ENCODE data around the gene VENTX. TPM values are rescaled to one million over a fixed set of nuclear protein-coding genes. Genes with fewer than 3 reads are reported as not detected.

The VENTX gene, protein sequence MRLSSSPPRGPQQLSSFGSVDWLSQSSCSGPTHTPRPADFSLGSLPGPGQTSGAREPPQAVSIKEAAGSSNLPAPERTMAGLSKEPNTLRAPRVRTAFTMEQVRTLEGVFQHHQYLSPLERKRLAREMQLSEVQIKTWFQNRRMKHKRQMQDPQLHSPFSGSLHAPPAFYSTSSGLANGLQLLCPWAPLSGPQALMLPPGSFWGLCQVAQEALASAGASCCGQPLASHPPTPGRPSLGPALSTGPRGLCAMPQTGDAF
- total RNA-seq: not detected

DNA sequence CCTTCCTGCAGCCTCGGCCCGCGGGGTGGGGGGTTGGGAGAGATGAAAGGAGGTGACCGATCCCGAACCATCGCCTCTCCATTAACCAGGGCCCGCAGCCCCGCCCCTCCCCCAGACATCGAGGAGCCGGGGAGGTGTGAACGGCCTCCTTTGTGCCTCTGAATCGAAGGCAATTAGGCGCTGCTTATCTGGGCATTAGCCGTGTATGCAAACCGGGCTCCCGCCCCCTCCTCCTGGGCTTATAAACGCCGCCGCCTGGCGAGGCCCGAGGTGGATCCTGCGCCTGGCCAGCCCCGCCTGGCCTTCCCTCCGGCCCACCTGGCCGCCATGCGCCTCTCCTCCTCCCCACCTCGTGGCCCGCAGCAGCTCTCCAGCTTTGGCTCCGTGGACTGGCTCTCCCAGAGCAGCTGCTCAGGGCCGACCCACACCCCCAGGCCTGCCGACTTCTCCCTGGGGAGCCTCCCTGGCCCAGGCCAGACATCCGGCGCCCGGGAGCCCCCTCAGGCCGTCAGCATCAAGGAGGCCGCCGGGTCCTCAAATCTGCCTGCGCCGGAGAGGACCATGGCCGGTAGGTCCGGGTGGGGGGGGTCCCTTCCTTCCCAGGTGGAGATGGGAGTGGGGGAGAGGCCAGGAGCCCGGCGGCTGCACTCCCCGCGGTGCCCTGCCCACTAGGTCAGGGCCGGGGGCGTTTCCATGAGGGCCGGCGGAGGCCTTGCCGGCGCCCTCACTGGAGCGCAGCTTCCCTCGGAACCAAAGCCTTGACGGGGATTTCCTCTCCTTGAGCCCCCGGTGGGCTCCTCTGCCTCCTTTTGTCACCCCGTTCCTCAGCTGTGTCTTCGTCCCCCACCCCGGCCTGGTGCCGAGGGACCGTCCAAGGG is at the start of gene VENTX:
Gene VENTX (plus strand): TSS at position 268 of the 878 bp plus-strand sequence. CDS start 60 bp downstream, at position 328.

DNA sequence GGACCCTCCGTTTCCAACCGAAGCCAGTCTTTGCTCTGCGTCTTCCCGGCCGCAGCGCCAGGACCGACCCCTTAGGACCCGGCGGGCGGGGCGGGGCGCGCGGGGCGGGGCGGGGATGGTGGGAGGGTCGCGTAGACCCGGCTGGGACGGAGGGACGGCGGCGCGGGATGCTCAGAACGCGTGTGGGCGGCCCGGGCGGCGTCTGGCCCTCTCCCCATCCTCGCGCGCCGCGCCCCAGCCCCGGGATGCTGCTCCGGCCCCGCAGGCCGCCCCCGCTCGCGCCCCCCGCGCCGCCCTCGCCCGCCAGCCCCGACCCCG is 7.7 kb upstream of the VENTX start, which contains the start of gene UTF1:
Gene UTF1 (plus strand): TSS at position 174 of the 318 bp plus-strand sequence. CDS start 72 bp downstream, at position 246.

DNA sequence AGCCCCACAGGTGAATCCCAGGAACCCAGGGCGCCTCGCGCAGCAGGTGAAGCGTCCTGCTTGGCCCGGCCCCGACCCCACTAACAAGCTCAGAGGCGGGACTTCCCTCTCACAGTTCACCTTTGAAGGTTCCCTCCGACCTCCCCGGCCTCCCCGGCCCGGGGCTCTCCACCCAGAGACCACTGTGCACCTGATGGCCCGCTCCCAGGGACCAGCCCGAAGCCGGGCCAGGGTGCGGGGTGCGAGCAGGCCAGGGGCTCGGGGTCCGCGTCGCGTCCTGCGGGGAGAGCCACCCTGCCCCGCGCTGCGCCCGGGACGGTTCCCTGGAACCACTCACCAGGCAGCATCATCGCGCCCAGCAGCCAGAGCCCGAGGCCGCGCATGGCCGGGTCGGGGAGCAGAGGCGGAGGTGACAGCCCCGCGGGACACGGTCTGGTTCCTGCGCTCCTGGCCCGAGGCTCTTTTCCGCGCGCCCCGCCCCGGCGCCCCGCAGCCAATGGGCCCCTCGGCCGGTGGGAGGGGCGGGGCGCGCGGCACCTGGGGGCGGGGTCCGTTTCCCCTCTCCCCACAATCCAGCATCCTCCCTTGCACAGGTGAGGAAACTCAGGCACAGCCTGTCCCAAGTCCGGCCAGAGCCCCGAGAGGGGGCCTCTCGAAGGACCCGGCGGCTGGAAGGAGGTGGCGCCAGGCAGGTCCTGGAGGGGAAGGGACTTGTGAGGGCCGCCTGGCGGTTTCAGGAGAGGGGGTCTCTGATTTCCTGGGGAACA is 39.0 kb downstream of the VENTX start, which contains the start of gene ADAM8:
Gene ADAM8 (minus strand): TSS at position 434 of the 767 bp plus-strand sequence. CDS start 51 bp downstream, at position 383.

Other genes with a start within 250 kb of the VENTX start
- 5.3 TPM for gene ADGRA1, start 149.9 kb upstream of the VENTX start, total RNA-seq
- 12.2 TPM for gene KNDC1, start 77.6 kb upstream of the VENTX start, total RNA-seq
- not detected for gene UTF1, start 7.6 kb upstream of the VENTX start, total RNA-seq
- 2.8 TPM for gene ADAM8, start 39.0 kb downstream of the VENTX start, total RNA-seq
- 58.2 TPM for gene TUBGCP2, start 71.0 kb downstream of the VENTX start, total RNA-seq
- 7.2 TPM for gene ZNF511, start 71.1 kb downstream of the VENTX start, total RNA-seq
- gene CALY, start 99.0 kb downstream of the VENTX start, total RNA-seq: 13.5 TPM
- not detected for gene PRAP1, start 109.5 kb downstream of the VENTX start, total RNA-seq
- 11.9 TPM for gene FUOM, start 120.2 kb downstream of the VENTX start, total RNA-seq
- 31.9 TPM for gene ECHS1, start 135.5 kb downstream of the VENTX start, total RNA-seq
- 13.8 TPM for gene PAOX, start 141.4 kb downstream of the VENTX start, total RNA-seq
- 36.3 TPM for gene MTG1, start 156.3 kb downstream of the VENTX start, total RNA-seq
- gene SPRN, start 186.8 kb downstream of the VENTX start, total RNA-seq: 13.1 TPM
- gene SCART1, start 216.1 kb downstream of the VENTX start, total RNA-seq: 2.8 TPM

Data from parietal lobe (tissue), 1 donor.